ENCODE measurements around the gene GAS7.

The GAS7 gene

DNA sequence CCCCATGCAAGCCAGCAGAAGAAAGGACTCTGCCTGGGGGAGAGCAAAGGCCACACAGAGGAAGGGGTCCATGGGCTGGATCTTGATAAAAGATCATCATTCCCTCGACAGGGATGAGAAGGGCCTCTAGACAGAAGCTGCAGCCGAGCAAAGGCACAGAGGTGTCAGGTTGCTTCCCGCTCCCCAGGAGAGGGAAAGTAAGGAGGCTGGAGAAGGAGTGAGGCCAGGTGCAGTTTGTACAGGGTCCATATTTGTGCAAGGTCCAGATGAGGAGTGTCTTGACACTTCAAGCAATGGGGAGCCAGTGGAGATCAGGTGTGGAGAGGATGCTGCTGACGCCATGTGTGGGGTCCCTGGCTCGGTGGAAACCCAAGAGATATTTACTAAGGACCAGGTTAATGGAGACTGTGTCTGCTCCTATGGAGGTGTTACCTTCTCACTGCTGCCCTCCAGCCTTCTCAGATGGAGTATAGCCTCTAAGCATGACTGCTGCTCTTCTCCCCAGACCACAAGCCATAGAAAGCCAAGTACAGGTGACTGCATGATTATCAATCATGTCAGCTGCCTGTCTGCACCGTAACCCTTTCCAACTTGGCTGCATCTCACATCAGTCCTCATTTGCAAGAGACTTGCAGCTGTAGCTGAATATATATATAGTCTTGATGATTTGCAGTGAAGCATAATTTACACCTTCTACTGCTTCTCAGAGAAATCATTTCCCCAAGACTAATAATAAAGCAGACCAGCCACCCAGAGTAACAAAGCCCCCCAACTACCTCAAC is 21.1 kb downstream of the GAS7 start:
- DNase-seq (ENCODE audit: extremely low spot score, insufficient read length, low read depth): no peak
- FAIRE-seq: no peak

DNA sequence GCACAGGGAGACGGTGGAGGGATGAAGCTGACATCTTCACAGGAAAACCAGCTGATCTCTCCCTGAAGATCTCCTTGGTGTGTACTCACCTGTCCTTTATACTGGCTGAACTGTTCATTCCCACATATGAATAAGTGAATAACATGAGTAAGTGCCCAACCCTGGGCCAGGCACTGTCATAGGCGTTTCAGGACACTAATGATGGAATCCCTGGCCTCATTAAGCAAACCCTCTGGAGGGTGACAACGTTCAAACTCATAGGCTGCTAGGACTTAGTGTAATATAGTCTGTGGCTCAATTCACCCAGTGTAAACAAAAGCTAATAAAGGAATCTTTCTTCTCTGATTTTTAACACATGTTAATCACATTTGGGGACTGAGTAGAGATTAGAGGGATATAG is 24.5 kb downstream of the GAS7 start:
- FAIRE-seq: no peak
- DNase-seq (ENCODE audit: extremely low spot score, insufficient read length, low read depth): no peak

DNA sequence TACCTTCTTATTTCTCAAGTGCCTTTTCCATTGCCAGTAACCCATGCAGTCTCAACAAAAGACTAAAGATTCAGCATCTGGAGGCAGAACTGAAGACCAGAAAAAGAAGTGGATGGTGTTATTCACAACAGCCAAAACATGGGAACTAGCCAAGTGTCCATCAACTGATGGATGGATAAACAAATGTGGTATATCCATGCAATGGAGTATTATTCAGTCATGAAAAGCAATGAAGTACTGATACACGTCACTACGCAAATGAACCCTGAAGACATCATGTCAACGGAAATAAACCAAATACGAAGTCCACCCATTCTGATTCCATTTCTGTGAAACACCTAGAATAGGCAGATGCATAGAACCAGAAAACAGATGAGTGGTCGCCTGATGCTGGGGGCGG is 25.6 kb downstream of the GAS7 start:
- FAIRE-seq (no peak), DNase-seq (ENCODE audit: extremely low spot score, insufficient read length, low read depth) (no peak)

DNA sequence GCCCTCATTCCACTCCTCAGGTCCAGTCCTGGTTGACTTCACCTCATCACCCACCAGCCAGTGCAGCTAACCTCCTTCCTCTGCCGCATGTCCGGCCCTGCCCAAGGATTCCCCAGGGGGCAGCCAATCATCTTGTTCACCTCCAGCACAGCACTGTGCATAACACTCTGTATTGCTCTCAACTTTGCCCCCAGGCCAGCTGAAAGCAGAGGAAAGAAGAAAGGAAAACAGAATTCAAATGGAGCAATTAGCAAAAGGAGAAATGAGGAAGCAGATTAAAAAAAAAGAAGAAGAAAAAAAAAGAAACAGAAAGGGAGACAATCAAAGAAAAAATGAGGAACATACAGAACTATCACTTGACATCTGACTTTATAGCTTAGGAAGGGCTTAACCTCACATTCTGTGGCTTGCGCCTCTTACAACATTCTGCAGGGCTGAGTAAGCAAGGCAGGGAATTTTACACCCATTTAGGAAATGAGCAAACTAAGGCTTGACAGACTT is 26.1 kb downstream of the GAS7 start:
- FAIRE-seq: peak; percentile 77
- no peak for DNase-seq (ENCODE audit: extremely low spot score, insufficient read length, low read depth)

DNA sequence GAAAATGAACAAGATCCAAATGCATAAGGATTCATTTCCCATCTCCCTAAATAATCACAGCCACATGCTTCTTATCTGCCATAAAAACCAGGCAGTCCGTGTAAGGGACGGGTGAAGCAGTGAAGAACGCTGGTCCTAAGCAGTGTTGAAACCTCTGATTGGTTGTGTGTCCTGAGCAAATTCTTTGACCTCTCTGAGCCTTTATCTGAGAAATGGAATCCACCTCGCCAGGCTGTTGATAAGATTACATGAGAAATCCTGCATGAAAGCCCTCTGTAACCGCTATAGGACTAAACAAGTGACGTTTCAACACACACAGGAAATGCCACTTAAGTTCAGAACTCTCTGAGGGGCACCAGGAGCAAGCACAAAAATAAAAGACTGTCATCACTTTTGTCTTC is 26.8 kb downstream of the GAS7 start:
- DNase-seq (ENCODE audit: extremely low spot score, insufficient read length, low read depth): no peak
- FAIRE-seq: peak; percentile 21

DNA sequence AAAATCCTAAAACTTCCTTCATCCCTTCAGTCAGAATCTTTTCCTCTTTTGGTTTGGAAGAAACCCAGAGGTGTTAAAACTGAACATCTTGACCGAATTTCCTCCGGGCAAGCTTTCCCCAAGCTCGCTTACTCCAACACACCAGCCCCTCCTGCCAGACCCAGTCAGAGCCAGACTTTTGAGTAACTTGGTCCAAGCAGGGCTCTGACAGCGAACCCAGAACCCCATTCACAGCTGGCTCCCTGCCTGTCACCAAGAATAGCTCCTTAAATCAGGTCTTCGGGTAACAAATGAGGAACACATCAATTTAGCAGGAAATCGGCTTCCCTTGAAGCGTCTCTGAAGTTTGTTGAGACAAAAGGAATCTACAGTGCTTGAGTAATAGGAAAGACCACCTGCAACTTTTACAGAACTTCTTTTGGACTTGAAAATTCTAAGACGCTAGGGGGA is 27.3 kb downstream of the GAS7 start:
- FAIRE-seq (no peak), DNase-seq (ENCODE audit: extremely low spot score, insufficient read length, low read depth) (no peak)

DNA sequence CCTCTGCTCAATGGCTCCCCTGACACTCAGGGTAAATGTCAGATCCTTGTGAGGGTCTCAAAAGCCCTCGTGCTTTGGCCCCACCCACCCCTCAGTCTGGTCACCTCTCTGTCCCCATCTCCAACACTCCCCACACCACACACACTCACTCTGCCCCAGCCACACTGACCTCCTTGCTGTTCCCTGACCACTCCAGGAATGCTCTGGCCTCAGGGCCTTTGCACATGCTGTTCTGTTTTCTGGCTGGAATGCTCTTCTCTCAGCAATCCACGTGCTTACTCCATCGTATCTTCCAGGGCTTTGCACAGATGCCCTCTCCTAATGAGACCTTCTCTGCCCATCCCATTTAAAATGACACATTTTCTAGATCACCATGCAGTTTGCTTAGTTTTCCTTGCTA is 28.2 kb downstream of the GAS7 start:
- FAIRE-seq (no peak), DNase-seq (ENCODE audit: extremely low spot score, insufficient read length, low read depth) (no peak)

DNA sequence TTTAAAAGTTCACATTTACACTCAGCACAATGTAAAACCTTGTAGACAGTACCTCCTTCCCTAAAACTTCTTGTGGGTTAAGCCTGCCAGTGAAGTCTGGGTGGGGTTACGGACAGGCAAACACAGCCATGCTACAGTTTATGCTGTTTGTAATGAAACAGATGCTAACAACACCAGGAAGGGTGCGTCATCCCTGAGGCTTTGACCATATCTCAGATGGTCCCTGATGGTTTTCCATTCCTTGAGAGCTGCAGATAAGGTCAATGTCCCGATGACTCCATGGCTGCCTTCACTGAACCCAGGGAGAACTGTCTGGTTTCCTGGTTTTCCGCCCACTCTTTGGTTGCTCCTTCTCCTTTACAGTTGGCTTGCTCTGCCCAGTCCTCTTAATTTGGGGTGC is 29.1 kb downstream of the GAS7 start:
- FAIRE-seq (no peak), DNase-seq (ENCODE audit: extremely low spot score, insufficient read length, low read depth) (no peak)

DNA sequence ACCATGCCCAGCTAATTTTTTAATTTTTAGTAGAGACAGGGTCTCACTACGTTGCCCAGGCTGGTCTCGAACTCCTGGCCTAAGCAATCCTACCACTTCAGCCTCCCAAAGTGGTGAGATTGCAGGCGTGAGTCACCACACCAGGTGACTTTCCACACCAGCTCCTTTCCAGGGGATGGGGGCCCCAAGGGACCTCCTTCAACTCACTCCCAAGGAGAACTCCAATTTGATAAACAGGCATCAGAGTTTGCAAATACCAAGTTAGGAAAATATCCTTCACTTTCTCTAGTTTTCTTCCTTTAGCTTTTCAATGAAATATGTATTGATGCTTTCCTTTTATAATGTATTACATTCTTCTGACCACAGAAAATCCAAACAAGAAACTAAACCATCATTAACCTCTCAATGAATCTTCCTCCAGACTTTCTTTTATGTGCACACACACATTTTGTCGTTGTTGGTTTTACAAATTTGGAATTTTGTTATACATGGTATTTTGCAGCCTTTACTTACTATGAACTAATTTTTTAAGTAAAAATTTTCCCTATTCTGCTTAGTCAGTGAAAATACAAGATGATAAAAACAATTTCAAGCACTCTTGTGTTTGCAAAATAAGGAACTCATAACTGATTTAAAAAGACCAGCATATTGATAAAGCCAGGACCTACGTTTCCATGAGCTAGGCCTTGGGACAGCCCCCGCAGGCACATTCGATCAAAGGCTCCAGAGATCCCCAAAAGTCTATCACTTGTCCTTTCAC is 32.0 kb downstream of the GAS7 start:
- FAIRE-seq (no peak), DNase-seq (ENCODE audit: extremely low spot score, insufficient read length, low read depth) (no peak)

DNA sequence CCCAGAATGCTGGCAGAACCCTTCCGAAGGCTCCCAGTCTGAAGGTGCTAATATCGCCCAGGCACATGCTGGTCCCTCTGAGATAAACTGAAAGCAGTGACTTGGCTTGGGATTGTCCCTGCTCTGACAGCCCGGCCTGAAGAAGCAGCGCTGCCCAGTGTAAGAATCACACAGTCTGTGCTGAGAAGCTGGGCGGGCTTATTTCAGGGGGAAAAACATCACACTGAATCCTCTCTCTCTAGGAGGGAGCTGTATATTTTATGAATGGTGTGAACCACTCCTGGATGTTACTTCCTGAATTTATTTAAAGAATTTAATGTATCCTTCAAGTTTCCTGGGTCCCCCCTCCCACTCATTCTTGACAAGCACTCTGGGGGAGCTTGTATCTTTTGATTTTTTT is 36.3 kb downstream of the GAS7 start:
- peak; percentile 61 for FAIRE-seq
- DNase-seq (ENCODE audit: extremely low spot score, insufficient read length, low read depth): no peak

DNA sequence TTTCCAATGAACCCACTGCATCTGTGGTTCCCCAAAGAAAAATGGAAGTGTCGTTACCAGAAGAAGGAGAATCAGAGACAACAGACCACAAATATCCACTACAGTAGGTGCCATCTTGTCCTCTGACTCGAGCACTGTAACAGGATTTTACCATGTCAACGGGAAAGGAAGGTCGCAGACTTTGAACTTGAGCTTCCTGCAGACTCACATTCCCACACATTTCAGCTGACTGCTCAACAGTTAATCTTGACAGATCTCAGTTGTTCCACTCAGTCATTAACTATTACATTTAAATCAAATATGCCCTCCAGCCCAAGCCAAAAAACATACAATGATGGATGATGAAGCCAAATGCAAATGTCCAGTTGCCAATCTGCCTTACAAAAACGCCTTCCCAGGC is 37.0 kb downstream of the GAS7 start:
- DNase-seq (ENCODE audit: extremely low spot score, insufficient read length, low read depth) (no peak), FAIRE-seq (peak; percentile 39)

DNA sequence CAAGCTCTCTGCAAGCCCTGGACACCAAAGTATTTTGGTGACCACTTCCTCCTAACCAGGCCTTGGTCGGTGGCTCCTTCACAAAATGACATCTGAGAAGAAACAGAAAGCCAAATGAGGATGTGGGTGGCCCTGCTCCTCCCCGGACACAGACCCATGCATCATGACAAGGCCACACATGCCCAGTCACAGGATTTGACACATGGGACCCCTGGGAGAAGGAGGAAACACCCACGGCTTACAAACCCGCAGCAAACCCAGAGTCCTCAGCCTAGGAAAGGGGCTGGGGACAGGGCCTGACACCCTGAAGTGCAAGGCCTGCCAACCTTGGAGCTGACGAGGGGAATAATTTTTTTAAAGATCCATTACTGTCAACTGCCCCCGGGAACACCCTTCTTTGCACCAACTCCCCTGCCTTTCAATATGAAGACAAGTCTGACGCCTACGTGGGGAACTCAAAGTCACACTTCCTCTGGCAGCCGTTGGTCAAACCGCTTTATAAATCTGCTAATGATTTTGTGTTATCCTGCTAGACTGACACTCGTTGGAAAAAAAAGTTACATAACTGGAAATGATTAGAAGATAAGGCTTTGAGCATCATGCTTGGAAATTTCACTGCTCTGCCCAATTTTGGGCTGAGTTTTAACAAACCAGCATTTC is 41.3 kb downstream of the GAS7 start:
- DNase-seq (ENCODE audit: extremely low spot score, insufficient read length, low read depth) (peak; percentile 63), FAIRE-seq (peak; percentile 97)

DNA sequence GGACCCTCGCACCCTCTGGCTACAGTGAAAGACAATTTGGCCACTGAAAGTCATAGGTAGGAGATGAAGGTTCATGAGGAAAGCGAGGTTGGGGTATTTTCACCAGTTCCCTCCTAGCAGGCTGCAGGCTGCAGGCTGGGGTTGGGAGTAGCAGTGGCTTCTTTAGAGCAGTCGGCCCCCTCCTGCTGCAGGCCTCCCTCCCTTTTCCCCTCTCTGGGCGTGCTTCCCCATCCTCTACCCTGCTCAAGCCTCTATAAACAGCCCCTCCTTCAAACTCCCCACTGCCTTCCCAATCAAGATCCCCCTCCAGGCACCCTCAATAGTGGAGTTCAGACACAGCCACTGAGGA is 41.8 kb downstream of the GAS7 start:
- no peak for DNase-seq (ENCODE audit: extremely low spot score, insufficient read length, low read depth)

DNA sequence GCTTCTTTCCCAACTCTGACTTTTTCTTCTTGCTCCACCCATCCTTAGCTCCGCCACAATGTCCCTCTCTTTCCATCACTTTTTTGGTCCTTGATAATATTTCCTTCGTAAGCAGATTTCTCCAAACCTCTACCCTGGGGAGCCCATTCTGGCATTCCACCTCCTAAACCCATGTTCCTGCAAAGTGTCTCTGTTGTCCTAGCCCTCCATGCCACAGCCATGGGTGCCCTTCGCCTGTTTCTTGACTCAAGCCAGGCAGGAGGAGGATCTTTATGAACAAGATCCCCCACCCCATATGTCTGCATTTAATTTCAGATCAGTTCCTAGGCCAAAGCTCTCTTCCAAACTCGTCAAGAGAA is 42.4 kb downstream of the GAS7 start:
- DNase-seq (ENCODE audit: extremely low spot score, insufficient read length, low read depth) (no peak), FAIRE-seq (no peak)

More for the DNA sequence above, 41.8 kb downstream of the GAS7 start:
- no peak for FAIRE-seq

DNA sequence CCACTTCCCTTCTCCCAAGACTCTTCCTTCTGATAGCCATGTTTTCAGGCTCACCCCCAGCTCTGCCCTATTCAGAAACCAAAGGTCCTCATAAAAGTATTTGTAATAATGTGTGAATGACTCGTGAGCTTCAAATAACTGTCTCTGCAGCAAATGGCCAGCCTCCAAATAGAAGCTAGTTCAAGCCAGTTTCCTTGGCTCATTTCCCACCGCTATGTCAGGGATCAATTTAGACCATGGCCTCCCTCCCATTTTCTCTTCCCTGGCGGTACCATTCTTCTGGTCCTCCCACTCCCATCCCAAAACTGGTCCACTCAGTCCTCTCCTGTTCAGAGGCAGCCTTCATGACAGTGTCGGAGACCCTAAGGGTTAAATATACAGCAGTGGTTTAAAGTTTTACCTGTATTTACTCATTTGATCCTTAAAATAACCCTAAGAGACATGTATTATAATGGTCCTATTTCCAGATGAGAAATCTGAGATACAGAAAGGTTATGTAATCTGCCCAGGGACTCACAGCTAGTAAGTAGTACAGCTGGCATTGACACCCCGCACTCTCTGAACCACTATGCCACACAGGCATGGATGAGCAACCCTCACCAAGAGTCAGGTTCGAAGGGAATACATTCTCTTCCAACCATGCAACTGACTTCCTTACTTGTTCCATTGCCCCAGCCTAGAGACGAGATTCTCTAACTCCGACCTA is 42.9 kb downstream of the GAS7 start:
- DNase-seq (ENCODE audit: extremely low spot score, insufficient read length, low read depth) (no peak), FAIRE-seq (no peak)

DNA sequence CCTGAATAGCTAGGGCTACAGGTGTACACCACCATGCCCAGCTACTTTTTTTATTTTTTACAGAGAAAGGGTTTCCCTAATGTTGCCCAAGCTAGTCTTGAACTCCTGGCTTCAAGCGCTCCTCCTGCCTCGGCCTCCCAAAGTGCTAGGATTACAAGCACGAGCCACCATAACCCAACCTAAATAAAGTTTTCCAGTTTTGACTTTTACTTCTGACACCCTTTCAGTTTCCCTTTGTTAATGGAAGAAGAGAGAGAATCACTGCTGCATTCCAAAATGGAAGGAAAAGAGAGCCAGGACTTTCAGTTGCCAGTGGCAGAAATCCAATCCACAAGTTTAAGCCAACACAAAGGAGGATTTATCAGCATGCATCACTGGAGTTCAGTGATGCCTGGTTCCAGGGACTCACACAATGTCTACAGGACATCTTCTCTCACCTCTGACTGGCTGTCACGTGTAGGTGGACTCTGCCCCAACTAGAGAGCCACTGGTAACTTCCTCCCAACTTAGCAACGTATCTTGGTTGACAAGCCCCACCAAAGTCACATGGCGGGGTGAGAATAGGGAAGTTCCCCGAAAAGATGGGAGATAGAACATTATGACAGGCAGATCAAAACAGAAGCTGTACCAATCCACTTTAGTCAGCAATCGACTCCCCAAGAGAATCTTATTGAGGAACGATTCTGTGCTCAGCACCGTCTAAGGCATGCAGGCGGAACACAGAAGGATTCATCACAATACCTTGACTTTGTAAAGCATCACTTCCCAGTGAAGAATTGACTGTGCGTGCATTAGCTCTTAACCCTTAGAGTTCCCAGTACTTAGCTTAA is 46.5 kb downstream of the GAS7 start:
- FAIRE-seq: peak; percentile 92
- no peak for DNase-seq (ENCODE audit: extremely low spot score, insufficient read length, low read depth)

DNA sequence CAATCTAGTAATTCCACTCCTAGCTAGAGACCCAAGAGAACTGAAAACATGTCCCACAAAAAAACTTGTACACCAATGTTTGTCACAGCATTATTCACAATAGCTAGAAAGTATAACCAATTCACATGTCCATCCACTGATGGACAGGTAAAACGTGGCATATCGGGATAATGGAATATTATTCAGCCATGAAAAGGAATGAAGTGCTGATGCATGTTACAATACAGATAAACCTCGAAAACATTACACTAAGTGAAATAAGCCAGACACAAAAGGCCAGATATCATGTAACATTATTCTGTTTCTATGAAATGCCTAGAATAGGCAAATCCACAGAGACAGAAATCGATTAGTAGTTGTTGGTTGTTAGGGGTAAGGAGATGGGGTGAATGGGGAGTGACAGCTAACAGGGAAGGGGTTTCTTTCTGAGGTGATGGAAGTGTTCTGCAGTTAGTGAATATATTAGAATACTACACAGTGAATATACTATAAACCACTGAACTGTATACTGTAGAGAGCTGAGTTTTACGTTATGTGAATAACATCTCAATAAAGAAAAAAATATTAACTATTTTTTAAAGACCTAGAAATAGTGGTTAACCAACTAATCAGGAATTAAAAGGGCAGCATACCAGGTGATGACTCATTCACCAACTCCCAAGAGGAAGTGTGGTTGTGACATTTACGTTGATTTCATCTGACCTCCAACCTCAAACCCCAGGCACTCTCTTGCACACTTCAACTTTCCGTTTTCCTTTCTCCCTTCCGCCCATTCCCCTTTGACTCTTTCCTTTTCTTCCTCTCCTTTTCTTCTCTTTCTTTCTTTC is 48.6 kb downstream of the GAS7 start:
- DNase-seq (ENCODE audit: extremely low spot score, insufficient read length, low read depth) (peak; percentile 36), FAIRE-seq (peak; percentile 99)

DNA sequence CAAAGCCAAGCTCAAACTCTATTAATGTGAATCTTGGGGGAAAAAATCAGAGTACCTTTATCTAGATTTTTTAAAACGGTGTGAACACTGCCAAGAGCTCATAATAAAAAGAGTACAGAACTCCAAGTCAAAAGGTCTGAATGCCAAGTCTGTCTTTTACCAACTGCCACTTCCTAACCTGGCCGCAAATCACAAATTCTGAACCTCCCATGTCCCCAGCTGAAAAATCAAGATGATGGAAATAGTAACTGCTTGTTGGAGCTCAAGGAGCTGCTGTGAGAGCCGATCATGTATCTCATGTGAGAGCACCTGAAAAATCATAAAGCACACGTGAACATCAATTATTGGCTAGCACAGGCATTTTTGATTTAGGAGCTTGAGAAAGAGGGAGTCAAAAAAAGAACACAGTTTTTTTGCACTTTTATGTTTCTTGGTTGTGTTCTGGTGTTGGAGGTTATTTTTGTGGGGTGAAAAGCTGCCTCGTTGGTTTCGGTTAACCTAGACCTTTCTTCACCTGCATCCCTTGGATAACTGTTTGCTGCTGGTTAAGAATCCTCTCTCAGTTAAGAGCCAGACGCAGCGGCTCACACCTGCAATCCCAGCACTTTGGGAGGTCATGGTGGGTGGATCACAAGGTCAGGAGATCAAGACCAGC is 50.5 kb downstream of the GAS7 start:
- DNase-seq (ENCODE audit: extremely low spot score, insufficient read length, low read depth) (no peak), FAIRE-seq (peak; percentile 69)

Measured in GM18507 (cell line).